Keratinocyte (primary cell): ENCODE data around the gene CXCR2.

ENCODE experiments used
- CTCF ChIP-seq, 3 experiments: IDR thresholded peaks in 1 of 3; conservative IDR thresholded peaks in 1 of 3; optimal IDR thresholded peaks in 1 of 3; 2 replicates in 2 of 3; 3 replicates in 1 of 3; pipeline versions ENCODE3 to v1.5.1; 2011; ENCODE audit warnings: low read length in 3 of 3, mild to moderate bottlenecking in 3 of 3, moderate library complexity in 2 of 3, control low read depth in 1 of 3, inconsistent platforms in 1 of 3; ENCODE audit not compliant: insufficient read depth in 2 of 3; ENCODE audit errors: extremely low read depth in 1 of 3
- EZH2 ChIP-seq: IDR thresholded peaks from one replicate; pipeline ENCODE4 v1.6.1; 2012; ENCODE audit warnings: inconsistent platforms, mild to moderate bottlenecking, low read length, moderate library complexity

- TF ChIP-seq CTCF (optimal IDR thresholded peaks at IDR 0.05 in 1 of 3, IDR thresholded peaks at IDR 0.05 in 1 of 3, conservative IDR thresholded peaks at IDR 0.05 in 1 of 3; ENCODE audit: extremely low read depth in 1 of 3, insufficient read depth in 2 of 3, low read length in 3 of 3), result no peak
- TF ChIP-seq EZH2, result no peak
Observed at GRCh38 chr2:218086478-218086877, 39.4 kb upstream of the CXCR2 start.
